Uterus (tissue), 4 donors: ENCODE data around the gene KIAA1328. TPM values are rescaled to one million over a fixed set of nuclear protein-coding genes. Genes with fewer than 3 reads are reported as not detected.

Source experiments
- DNase-seq, 2 donors: peaks; one replicate each; pipeline ENCODE4 v3.0.0-alpha.2; 2019 to 2020
- H3K27ac ChIP-seq, 2 donors: fragments of 200-600 bp; sonication (generic); 1 replicate in 1 of 2; 2 replicates in 1 of 2; pipeline ENCODE4 v1.5.1; 2016 to 2018
- H3K27me3 ChIP-seq, 2 donors: fragments of 200-600 bp; sonication (generic); one replicate each; pipeline ENCODE4 v1.5.1; 2018 to 2019; ENCODE audit warnings: control low read depth in 1 of 2
- H3K36me3 ChIP-seq, 2 donors: fragments of 200-600 bp; sonication (generic); one replicate each; pipeline ENCODE4 v1.5.1; 2019; ENCODE audit warnings: control low read depth in 1 of 2
- H3K4me1 ChIP-seq, 2 donors: fragments of 200-600 bp; sonication (generic); one replicate each; pipeline ENCODE4 v1.5.1; 2018 to 2019; ENCODE audit warnings: control low read depth in 1 of 2
- H3K4me3 ChIP-seq, 2 donors: fragments of 200-600 bp; sonication (generic); 1 replicate in 1 of 2; 2 replicates in 1 of 2; pipeline ENCODE4 v1.5.1; 2018 to 2019; ENCODE audit warnings: mild to moderate bottlenecking in 1 of 2
- H3K9me3 ChIP-seq, 2 donors: fragments of 200-600 bp; sonication (generic); one replicate each; pipeline ENCODE4 v1.5.1; 2019; ENCODE audit warnings: control low read depth in 1 of 2
- POLR2A ChIP-seq, 2 donors: fragments of 450-650 bp; IDR thresholded peaks; one replicate each; pipeline ENCODE4 v1.6.1; 2016; ENCODE audit warnings: antibody characterized with exemption in 2 of 2, mild to moderate bottlenecking in 1 of 2, moderate library complexity in 1 of 2
- intact Hi-C: fragments of 100-400 bp; cut with DNase I; formaldehyde crosslinking; loops from one replicate; pipeline ENCODE4 v1.15.1; 2023; ENCODE audit warnings: low total_unique reads
- total RNA-seq, 4 donors: library from RNA; depleted of rRNA in 3 of 4; stranded (reverse); fragments of >200 nt in 3 of 4; gene quantifications; one replicate each; pipeline versions ENCODE4 v1.1.0 to v1.2.4, GENCODE V29; 2014 to 2023
- TF ChIP-seq, protein P1 (sequence below), 4 experiments: fragments of 200-600 bp in 2 of 4; fragments of 450-650 bp in 2 of 4; sonication (generic) in 2 of 4; IDR thresholded peaks; one replicate each; pipeline ENCODE4 v1.5.1; 2016 to 2019; ENCODE audit warnings: antibody characterized with exemption in 4 of 4, mild to moderate bottlenecking in 2 of 4, moderate library complexity in 1 of 4
- donor health status: DM: yes; HTN: yes; CAD: no.

The KIAA1328 gene
- total RNA-seq, 4 donors from 2014 or later: 16.5 to 55.1 (median 31.7) TPM

DNA sequence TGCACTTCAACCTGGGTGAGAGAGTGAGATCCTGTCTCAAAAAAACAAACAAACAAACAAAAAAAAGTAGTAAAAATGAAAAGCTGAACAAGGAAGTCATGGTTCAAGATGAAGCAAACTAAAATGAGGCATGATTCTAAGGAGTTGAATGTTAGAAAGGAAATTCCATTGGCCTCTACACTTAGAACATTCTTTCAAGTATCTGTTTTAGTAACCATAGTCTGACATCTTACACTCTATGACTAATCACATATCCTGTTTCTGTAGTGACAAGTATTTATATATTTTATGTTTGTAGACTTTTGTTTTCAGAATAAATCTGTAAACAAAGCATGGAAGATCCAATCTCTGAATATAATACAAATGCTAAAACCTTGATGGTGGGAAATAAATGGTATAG, 164.1 kb downstream of the KIAA1328 start:
- Histone ChIP-seq H3K4me1 (no peaks in the 10 kb centered on the region), H3K27me3 (no peaks in the 10 kb centered on the region), H3K4me3 (no peak overlapping the region), H3K27ac (no peak overlapping the region), H3K9me3 (no peaks in the 10 kb centered on the region), H3K36me3 (no peaks in the 10 kb centered on the region)
- intact Hi-C loops: no loop called here
- TF ChIP-seq POLR2A (IDR thresholded peaks at IDR 0.05): no peak
- TF ChIP-seq, protein P1, sequence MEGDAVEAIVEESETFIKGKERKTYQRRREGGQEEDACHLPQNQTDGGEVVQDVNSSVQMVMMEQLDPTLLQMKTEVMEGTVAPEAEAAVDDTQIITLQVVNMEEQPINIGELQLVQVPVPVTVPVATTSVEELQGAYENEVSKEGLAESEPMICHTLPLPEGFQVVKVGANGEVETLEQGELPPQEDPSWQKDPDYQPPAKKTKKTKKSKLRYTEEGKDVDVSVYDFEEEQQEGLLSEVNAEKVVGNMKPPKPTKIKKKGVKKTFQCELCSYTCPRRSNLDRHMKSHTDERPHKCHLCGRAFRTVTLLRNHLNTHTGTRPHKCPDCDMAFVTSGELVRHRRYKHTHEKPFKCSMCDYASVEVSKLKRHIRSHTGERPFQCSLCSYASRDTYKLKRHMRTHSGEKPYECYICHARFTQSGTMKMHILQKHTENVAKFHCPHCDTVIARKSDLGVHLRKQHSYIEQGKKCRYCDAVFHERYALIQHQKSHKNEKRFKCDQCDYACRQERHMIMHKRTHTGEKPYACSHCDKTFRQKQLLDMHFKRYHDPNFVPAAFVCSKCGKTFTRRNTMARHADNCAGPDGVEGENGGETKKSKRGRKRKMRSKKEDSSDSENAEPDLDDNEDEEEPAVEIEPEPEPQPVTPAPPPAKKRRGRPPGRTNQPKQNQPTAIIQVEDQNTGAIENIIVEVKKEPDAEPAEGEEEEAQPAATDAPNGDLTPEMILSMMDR (IDR thresholded peaks at IDR 0.05): no peak
- DNase-seq: no peak

DNA sequence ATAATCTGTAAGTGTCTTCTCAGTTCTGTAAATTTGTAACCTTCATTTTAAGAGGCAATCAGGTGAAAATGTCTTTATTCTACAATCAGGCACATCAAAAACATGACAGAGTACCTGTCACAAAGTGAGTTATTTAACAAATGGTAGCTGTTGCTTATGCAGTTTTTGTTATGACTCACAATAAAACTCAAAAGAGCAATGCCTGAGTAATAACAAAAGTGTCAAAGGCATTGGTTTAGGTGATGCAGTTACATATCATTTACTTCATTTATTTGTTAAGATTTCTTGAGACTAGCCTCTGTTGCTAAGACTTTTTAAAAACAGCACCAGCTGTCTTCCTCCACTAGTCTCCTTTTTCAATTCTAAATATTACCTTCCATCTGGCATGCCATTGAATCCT, 177.8 kb downstream of the KIAA1328 start:
- Histone ChIP-seq H3K36me3 (no peaks in the 10 kb centered on the region), H3K4me3 (no peak overlapping the region), H3K27me3 (no peaks in the 10 kb centered on the region), H3K27ac (no peak overlapping the region), H3K9me3 (peaks cover 0 to 6% of the 10 kb centered on the region in 2 donors), H3K4me1 (no peaks in the 10 kb centered on the region)
- intact Hi-C loops: no loop called here
- TF ChIP-seq, protein P1 (IDR thresholded peaks at IDR 0.05): no peak
- TF ChIP-seq POLR2A (IDR thresholded peaks at IDR 0.05): no peak
- no peak for DNase-seq

DNA sequence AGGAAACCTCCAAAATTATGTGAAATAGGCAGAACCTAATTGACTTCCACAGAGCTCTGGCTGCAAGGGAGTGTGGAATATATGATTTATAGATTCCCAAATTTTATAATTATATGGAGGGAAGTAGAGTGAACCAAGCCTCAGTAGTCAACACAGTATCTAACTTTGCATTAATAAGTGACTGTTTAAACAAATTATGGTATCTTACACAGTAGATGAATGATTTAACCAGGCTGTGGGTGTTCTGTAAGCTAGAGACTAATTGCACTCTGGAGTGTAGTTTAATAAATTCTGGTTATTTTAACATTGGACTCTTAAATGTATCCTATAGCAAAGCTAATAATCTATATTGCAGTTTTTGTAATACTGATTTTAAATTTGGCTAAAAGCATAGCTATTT, 183.5 kb downstream of the KIAA1328 start:
- H3K9me3 ChIP-seq: peaks cover 0 to 21% of the 10 kb centered on the region in 2 donors
- no peaks in the 10 kb centered on the region for H3K4me1 ChIP-seq
- H3K27me3 ChIP-seq: no peaks in the 10 kb centered on the region
- H3K36me3 ChIP-seq: no peaks in the 10 kb centered on the region
- H3K4me3 ChIP-seq: no peak overlapping the region
- H3K27ac ChIP-seq: no peak overlapping the region
- no peak for DNase-seq
- TF ChIP-seq, protein P1 (IDR thresholded peaks at IDR 0.05): no peak
- no peak for TF ChIP-seq POLR2A (IDR thresholded peaks at IDR 0.05)
- intact Hi-C loops: no loop called here

DNA sequence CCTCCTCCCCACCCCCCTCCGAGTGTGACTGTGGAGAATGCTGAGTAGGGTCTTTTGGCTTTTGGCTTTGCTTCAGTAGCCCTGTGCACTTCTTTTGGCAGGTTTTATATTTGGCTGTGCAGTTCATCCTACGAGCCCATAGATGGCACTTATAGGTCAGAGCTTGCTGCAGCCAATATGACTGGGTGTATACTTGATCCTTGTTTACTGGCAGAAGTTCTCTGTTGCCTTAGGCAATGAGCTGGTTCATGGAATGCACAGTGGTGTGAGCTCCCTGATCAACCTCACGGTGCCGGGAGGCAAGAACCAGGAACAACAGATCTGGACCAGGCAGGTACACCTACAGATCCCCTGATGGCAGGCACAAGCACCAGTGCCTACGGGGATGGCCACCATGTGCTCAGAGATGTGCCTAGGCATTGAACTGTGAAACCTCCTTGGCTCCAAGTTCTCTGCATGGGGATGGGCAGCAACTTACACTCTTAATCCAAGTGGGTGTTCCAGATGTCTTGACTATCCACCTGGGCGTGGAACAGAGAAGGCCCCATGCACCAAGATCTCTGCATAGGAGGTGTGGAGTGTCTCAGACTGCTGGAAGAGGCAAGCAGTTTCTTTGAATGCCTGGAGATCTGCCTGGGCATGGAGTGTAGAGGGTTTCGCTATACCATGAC, 190.4 kb downstream of the KIAA1328 start:
- Histone ChIP-seq H3K4me3 (no peak overlapping the region), H3K27me3 (no peaks in the 10 kb centered on the region), H3K9me3 (peaks cover 0 to 39% of the 10 kb centered on the region in 2 donors), H3K27ac (no peak overlapping the region), H3K4me1 (no peaks in the 10 kb centered on the region), H3K36me3 (no peaks in the 10 kb centered on the region)
- intact Hi-C loops: no loop called here
- DNase-seq: no peak
- TF ChIP-seq POLR2A (IDR thresholded peaks at IDR 0.05): no peak
- TF ChIP-seq, protein P1 (IDR thresholded peaks at IDR 0.05): no peak

DNA sequence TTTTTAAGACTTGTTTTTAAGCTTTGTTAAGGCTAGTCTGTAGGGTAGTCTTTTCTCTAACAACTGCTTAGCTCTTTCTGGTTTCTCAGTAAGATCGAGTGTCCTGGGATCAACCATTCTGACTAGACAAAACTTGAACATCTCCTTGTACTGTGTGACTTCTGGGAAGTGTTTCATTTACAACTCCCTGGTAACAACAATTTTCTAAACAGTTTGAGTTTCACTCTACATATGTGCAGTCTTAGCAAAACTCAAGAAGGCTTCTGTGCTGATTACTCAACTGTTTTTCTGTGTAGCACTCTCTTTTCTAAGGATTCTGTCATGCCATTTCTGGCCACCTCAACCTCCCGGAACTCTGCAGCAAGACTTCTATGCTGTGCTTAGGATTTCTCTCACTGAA, 204.5 kb downstream of the KIAA1328 start:
- no peak for DNase-seq
- intact Hi-C loops: no loop called here
- no peak overlapping the region for H3K27ac ChIP-seq

More for the DNA sequence above, 204.5 kb downstream of the KIAA1328 start:
- no peak overlapping the region for H3K4me3 ChIP-seq
- H3K27me3 ChIP-seq: no peaks in the 10 kb centered on the region
- H3K9me3 ChIP-seq: no peaks in the 10 kb centered on the region
- no peaks in the 10 kb centered on the region for H3K36me3 ChIP-seq
- H3K4me1 ChIP-seq: no peaks in the 10 kb centered on the region
- TF ChIP-seq POLR2A (IDR thresholded peaks at IDR 0.05): no peak
- TF ChIP-seq, protein P1 (IDR thresholded peaks at IDR 0.05): no peak
